Heart right ventricle (tissue), 16 donors: ENCODE measurements around the gene ZNF547. TPM values are rescaled to one million over a fixed set of nuclear protein-coding genes. Genes with fewer than 3 reads are reported as not detected.

ENCODE experiments used
- ATAC-seq, 8 donors: fragments of 200-7000 bp; cut with Tn5 transposase; one replicate each; pipeline ENCODE4 v1.9.1; 2020; ENCODE audit warnings: mild to moderate bottlenecking in 8 of 8, moderate library complexity in 8 of 8, moderate number of reproducible peaks in 1 of 8
- DNase-seq, 2 donors: peaks; one replicate each; pipeline ENCODE4 v3.0.0-alpha.2; 2020
- H3K27ac ChIP-seq, 10 donors: fragments of 200-600 bp; sonication (generic) in 2 of 10; one replicate each; pipeline versions ENCODE4 v1.5.0 to v1.8.0; 2020 to 2022; ENCODE audit warnings: mild to moderate bottlenecking in 3 of 10
- H3K27me3 ChIP-seq, 7 donors: fragments of 200-600 bp; one replicate each; pipeline ENCODE4 v1.8.0; 2021 to 2022; ENCODE audit warnings: mild to moderate bottlenecking in 2 of 7
- H3K36me3 ChIP-seq, 9 donors: fragments of 200-600 bp; sonication (generic) in 1 of 9; one replicate each; pipeline versions ENCODE4 v1.5.0 to v1.8.0; 2020 to 2022; ENCODE audit warnings: mild to moderate bottlenecking in 2 of 9
- H3K4me1 ChIP-seq, 9 donors: fragments of 200-600 bp; sonication (generic) in 1 of 9; one replicate each; pipeline versions ENCODE4 v1.5.0 to v1.8.0; 2020 to 2022; ENCODE audit warnings: mild to moderate bottlenecking in 4 of 9
- H3K4me3 ChIP-seq, 10 donors: fragments of 200-600 bp; sonication (generic) in 2 of 10; one replicate each; pipeline versions ENCODE4 v1.5.0 to v1.8.0; 2020 to 2022; ENCODE audit warnings: mild to moderate bottlenecking in 7 of 10, moderate library complexity in 2 of 10
- H3K9me3 ChIP-seq, 11 donors: fragments of 200-600 bp in 10 of 11; sonication (generic) in 2 of 11; one replicate each; pipeline versions ENCODE4 v1.5.0 to v1.8.0; 2013 to 2022; ENCODE audit warnings: mild to moderate bottlenecking in 2 of 11, control low read depth in 1 of 11, moderate library complexity in 1 of 11
- CTCF ChIP-seq, 9 donors: fragments of 200-600 bp; sonication (generic) in 2 of 9; IDR thresholded peaks; one replicate each; pipeline versions ENCODE4 v1.5.0 to v1.8.0; 2021 to 2022; ENCODE audit warnings: antibody characterized with exemption in 9 of 9, mild to moderate bottlenecking in 5 of 9, moderate library complexity in 1 of 9
- WGBS, 2 donors: extraction: QIAGEN DNeasy Blood & Tissue Kit; methylation state at CpG; one replicate each; pipeline ENCODE4 v1.1.7; 2013; ENCODE audit warnings: inconsistent platforms in 1 of 2; 5-methylcytosine and 5-hydroxymethylcytosine counted together
- intact Hi-C, 10 donors: fragments of 100-400 bp; cut with DNase I; formaldehyde crosslinking; loops; one replicate each; pipeline versions ENCODE4 v1.11.1 to v1.14.2; 2022
- polyA plus RNA-seq, 2 donors: library from polyadenylated mRNA; stranded (reverse); fragments of 200-250 nt; gene quantifications; one replicate each; pipeline ENCODE4 v1.2.3, GENCODE V29; 2013
- total RNA-seq, 10 donors: library from RNA; stranded (reverse); fragmentation: NEBNext Ultra II Directional in 3 of 10; extraction: Animal tissue kit (Norgen Biotek cat#: 25700) in 3 of 10; gene quantifications; one replicate each; pipeline versions ENCODE4 v1.2.1 to v1.2.4, GENCODE V29; 2021 to 2023
- donor health status: Arrhythmogenic right ventricular cardiomyopathy.
- donor health status: ischemic (EF 13 %, LVEDD 7.1; RV severe dilation, severe dysfunction).
- donor health status: healthy with polysubstance abuse.
- donor health status: DM: no; HTN: yes; CAD: no.
- donor health status: DM: no; HTN: no; CAD: no.
- donor health status: ischemic (EF 25% LVEDD 6.9; RV normal size, moderate dysfunction).
- donor health status: ischemic (EF 25% LVEDD 5.7; RV mildly dilated, moderate dysfunction).
- donor health status: healthy.
- donor health status: DM: yes; HTN: yes; CAD: no.
- donor health status: Ischemic cardiomyopathy.
- donor health status: ischemic (EF 35%, LVEDD 5.7; RV mildly dilated, moderate dysfunction).
- donor health status: nonischemic (EF 11% LVEDD 7.7; RV severe dilation, severe dysfunction).
- donor health status: DM: yes; HTN: yes; CAD: no.
- donor health status: PGD.
- donor health status: ischemic (EF 29% LVEDD 5.4; RV normal size, mild dysfunction).
- donor health status: nonischemic (EF 23%, LVEDD 6.1; RV moderate dilation, normal function).

Gene ZNF547
- total and polyA plus RNA-seq, 12 donors = 1.4 to 4.2 (median 2.8) TPM

GRCh38 chr19:57327993-57328392 is 35.4 kb upstream of the ZNF547 start:
- WGBS, 2 donors = 96 to 97% methylated on average over 8 of the region's 8 CpGs
- ATAC-seq (no peak), DNase-seq (no peak)
- no peak for TF ChIP-seq CTCF (IDR thresholded peaks at IDR 0.05)
- Histone ChIP-seq H3K4me1 (peaks cover 0 to 1% (median 0%) of the 10 kb centered on the region in 9 donors), H3K36me3 (peaks cover 12 to 94% (median 64%) of the 10 kb centered on the region in 9 donors), H3K9me3 (peaks cover 0 to 81% (median 20%) of the 10 kb centered on the region in 11 donors), H3K4me3 (no peak overlapping the region), H3K27me3 (no peaks in the 10 kb centered on the region), H3K27ac (no peak overlapping the region)
- intact Hi-C loops = no loop called here

GRCh38 chr19:57334191-57334590 is 29.2 kb upstream of the ZNF547 start:
- Histone ChIP-seq H3K36me3 (peaks cover 0 to 33% (median 7%) of the 10 kb centered on the region in 9 donors), H3K4me3 (no peak overlapping the region), H3K9me3 (peaks cover 0 to 59% (median under 1%) of the 10 kb centered on the region in 11 donors), H3K4me1 (peaks cover 0 to 25% (median 9%) of the 10 kb centered on the region in 9 donors), H3K27me3 (no peaks in the 10 kb centered on the region), H3K27ac (peak overlapping the region in 3 of 10 donors; percentile 12 to 38 (median 13))
- DNase-seq (no peak), ATAC-seq (no peak)
- TF ChIP-seq CTCF (IDR thresholded peaks at IDR 0.05) = no peak
- intact Hi-C loops = no loop called here
- 84 to 91% methylated on average over 4 of the region's 4 CpGs for WGBS, 2 donors

DNA sequence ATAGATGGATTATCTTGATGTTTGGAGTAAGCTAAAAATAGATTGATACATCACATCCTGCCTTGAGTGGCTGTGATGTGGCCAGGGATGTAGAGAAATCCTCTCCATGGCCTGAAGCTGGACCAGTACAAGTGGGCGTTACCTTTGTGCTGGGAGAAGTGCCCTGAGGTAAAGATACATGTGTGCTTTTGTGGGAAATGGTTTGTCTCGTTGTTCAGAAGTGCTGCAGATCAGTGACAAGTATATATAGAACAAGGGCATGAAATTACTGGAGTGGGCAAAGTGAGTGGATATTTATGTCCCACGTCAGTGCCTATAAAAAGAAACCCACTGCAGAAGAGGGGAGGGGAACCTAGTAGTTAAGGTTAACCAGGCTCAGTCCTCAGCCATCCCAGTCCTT is 24.5 kb upstream of the ZNF547 start:
- ATAC-seq = peak; percentile 80 to 95 (median 94)
- intact Hi-C loops = no loop called here
- H3K27me3 ChIP-seq = no peaks in the 10 kb centered on the region
- H3K27ac ChIP-seq = peak overlapping the region; percentile 55 to 88 (median 80)
- no peak overlapping the region for H3K4me3 ChIP-seq
- peaks cover 0 to 19% (median 0%) of the 10 kb centered on the region in 11 donors for H3K9me3 ChIP-seq
- H3K36me3 ChIP-seq = no peaks in the 10 kb centered on the region
- H3K4me1 ChIP-seq = peaks cover 0 to 27% (median 9%) of the 10 kb centered on the region in 9 donors
- DNase-seq = peak in 1 of 2 donors; percentile 22
- WGBS, 2 donors = 39 to 42% methylated on average over 3 of the region's 3 CpGs
- no peak for TF ChIP-seq CTCF (IDR thresholded peaks at IDR 0.05)

GRCh38 chr19:57342582-57342981 is 20.8 kb upstream of the ZNF547 start:
- ATAC-seq = no peak
- Histone ChIP-seq H3K9me3 (peaks cover 0 to 3% (median 0%) of the 10 kb centered on the region in 11 donors), H3K4me3 (no peak overlapping the region), H3K27ac (no peak overlapping the region), H3K36me3 (no peaks in the 10 kb centered on the region), H3K4me1 (peaks cover 0 to 14% (median 6%) of the 10 kb centered on the region in 9 donors), H3K27me3 (no peaks in the 10 kb centered on the region)
- no peak for TF ChIP-seq CTCF (IDR thresholded peaks at IDR 0.05)
- intact Hi-C loops = no loop called here
- no peak for DNase-seq
- WGBS, 2 donors = 79% methylated on average over 6 of the region's 6 CpGs
